IMR-90 (cell line): ENCODE measurements around the gene SDHB. TPM values are rescaled to one million over a fixed set of nuclear protein-coding genes. Genes with fewer than 3 reads are reported as not detected.

Experiments
- ATAC-seq: fragments of 200-7000 bp; cut with Tn5 transposase; 2 replicates; pipeline ENCODE4 v1.9.1; 2020; ENCODE audit warnings: low read depth, mild to moderate bottlenecking, moderate library complexity
- BruUV-seq: library from RNA; stranded (reverse); fragments of 400-500 nt; replicated peaks from 2 replicates; lab custom pipeline; 2021; lab: Mats Ljungman, UMichigan
- CTCF ChIA-PET: fragments of 300-600 bp; formaldehyde crosslinking; extraction: SDS; loops from one replicate; lab custom pipeline; 2021; ENCODE audit warnings: antibody characterized with exemption; lab: Yijun Ruan, JAX
- POLR2A ChIA-PET: fragments of 300-600 bp; sonication (Branson Sonifier 250); formaldehyde crosslinking; loops from one replicate; lab custom pipeline; 2022; ENCODE audit warnings: antibody characterized with exemption; ENCODE audit not compliant: unreplicated experiment; lab: Charles Lee
- DNase-seq: peaks from one replicate; pipeline ENCODE4 v3.0.0; 2013
- H2AFZ ChIP-seq: replicated peaks from 2 replicates; pipeline ENCODE3; 2013; ENCODE audit warnings: low read length, mild to moderate bottlenecking; ENCODE audit not compliant: poor library complexity
- H2AK5ac ChIP-seq: 2 replicates; pipeline ENCODE4 v1.6.1; 2013; ENCODE audit warnings: low read depth, low read length, inconsistent platforms
- H2AK9ac ChIP-seq: replicated peaks from 2 replicates; pipeline ENCODE3; 2013; ENCODE audit warnings: mild to moderate bottlenecking, low read depth, low read length, moderate library complexity; ENCODE audit not compliant: poor library complexity
- H2BK120ac ChIP-seq: 2 replicates; pipeline ENCODE4 v1.6.1; 2013; ENCODE audit warnings: low read depth, low read length, inconsistent platforms
- H2BK15ac ChIP-seq: 3 replicates; pipeline ENCODE4 v1.6.1; 2013; ENCODE audit warnings: low read depth, low read length, inconsistent platforms
- H2BK20ac ChIP-seq: 2 replicates; pipeline ENCODE4 v1.6.1; 2013; ENCODE audit warnings: low read depth, mild to moderate bottlenecking, inconsistent platforms, low read length, moderate library complexity
- H2BK5ac ChIP-seq: 2 replicates; pipeline ENCODE4 v1.6.1; 2013; ENCODE audit warnings: mild to moderate bottlenecking, low read depth, low read length, inconsistent platforms; ENCODE audit not compliant: poor library complexity, severe bottlenecking
- H3K14ac ChIP-seq: replicated peaks from 2 replicates; pipeline ENCODE4 v1.6.1; 2013; ENCODE audit warnings: low read depth, low read length, inconsistent platforms
- H3K18ac ChIP-seq: 2 replicates; pipeline ENCODE4 v1.6.1; 2013; ENCODE audit warnings: low read depth, low read length, control low read depth
- H3K23ac ChIP-seq: 2 replicates; pipeline ENCODE4 v1.6.1; 2013; ENCODE audit warnings: low read depth, low read length, inconsistent platforms
- H3K27ac ChIP-seq: 2 replicates; pipeline ENCODE4 v1.5.1; 2013; ENCODE audit warnings: mild to moderate bottlenecking, control low read depth, low read length; ENCODE audit not compliant: insufficient read depth
- H3K27me3 ChIP-seq: 2 replicates; pipeline ENCODE4 v1.6.1; 2013; ENCODE audit warnings: low read length; ENCODE audit not compliant: control insufficient read depth, insufficient read depth
- H3K36me3 ChIP-seq: 2 replicates; pipeline ENCODE4 v1.6.1; 2013; ENCODE audit warnings: low read length, mixed read lengths; ENCODE audit not compliant: control insufficient read depth, insufficient read depth
- H3K4ac ChIP-seq: 2 replicates; pipeline ENCODE4 v1.6.1; 2013; ENCODE audit warnings: low read depth, low read length, inconsistent platforms
- H3K4me1 ChIP-seq: 2 replicates; pipeline ENCODE4 v1.6.1; 2013; ENCODE audit warnings: low read length, mixed read lengths; ENCODE audit not compliant: control insufficient read depth, insufficient read depth
- H3K4me2 ChIP-seq: 2 replicates; pipeline ENCODE4 v1.6.1; 2013; ENCODE audit warnings: low read depth, mild to moderate bottlenecking, control low read depth, low read length, moderate library complexity
- H3K4me3 ChIP-seq: 2 replicates; pipeline ENCODE4 v1.5.1; 2013; ENCODE audit warnings: low read depth, mild to moderate bottlenecking, control low read depth, low read length, moderate library complexity; ENCODE audit not compliant: insufficient read depth
- H3K56ac ChIP-seq: 2 replicates; pipeline ENCODE4 v1.6.1; 2013; ENCODE audit warnings: low read length, inconsistent platforms; ENCODE audit not compliant: insufficient read depth; ENCODE audit errors: extremely low read depth
- H3K79me1 ChIP-seq, 2 experiments: 2 replicates each; pipeline ENCODE4 v1.6.1; 2013; ENCODE audit warnings: low read length in 2 of 2, inconsistent platforms in 1 of 2, low read depth in 1 of 2
- H3K9ac ChIP-seq: 2 replicates; pipeline ENCODE4 v1.6.1; 2013; ENCODE audit warnings: low read depth, low read length, control low read depth
- H3K9me1 ChIP-seq: 2 replicates; pipeline ENCODE4 v1.6.1; 2013; ENCODE audit warnings: low read length, inconsistent platforms; ENCODE audit not compliant: insufficient read depth
- H3K9me3 ChIP-seq: 2 replicates; pipeline ENCODE4 v1.6.1; 2013; ENCODE audit warnings: low read length; ENCODE audit not compliant: control insufficient read depth, insufficient read depth
- H4K20me1 ChIP-seq: 2 replicates; pipeline ENCODE4 v1.6.1; 2013; ENCODE audit warnings: low read length, inconsistent platforms; ENCODE audit not compliant: insufficient read depth
- H4K5ac ChIP-seq: 2 replicates; pipeline ENCODE4 v1.6.1; 2013; ENCODE audit warnings: mild to moderate bottlenecking, low read depth, low read length, control low read depth
- H4K8ac ChIP-seq, 2 experiments: 2 replicates each; pipeline ENCODE4 v1.6.1; 2013; ENCODE audit warnings: low read depth in 2 of 2, low read length in 2 of 2, control low read depth in 1 of 2, inconsistent platforms in 1 of 2
- H4K91ac ChIP-seq: 2 replicates; pipeline ENCODE4 v1.6.1; 2013; ENCODE audit warnings: low read depth, low read length, inconsistent platforms; ENCODE audit not compliant: insufficient read depth
- BHLHE40 ChIP-seq: fragments of 150-350 bp; IDR thresholded peaks from 2 replicates; pipeline ENCODE4 v1.6.1; 2016; ENCODE audit warnings: mild to moderate bottlenecking, low read depth, low read length
- CEBPB ChIP-seq: IDR thresholded peaks from 2 replicates; pipeline ENCODE4 v1.6.1; 2012; ENCODE audit warnings: low read depth, low read length, improper control_type of control experiment
- CHD1 ChIP-seq: IDR thresholded peaks from 2 replicates; pipeline ENCODE4 v1.6.1; 2012; ENCODE audit warnings: low read depth, low read length, improper control_type of control experiment
- CTCF ChIP-seq: conservative IDR thresholded peaks from 2 replicates; pipeline ENCODE4 v1.5.1; 2012; ENCODE audit warnings: mild to moderate bottlenecking, low read depth, low read length, improper control_type of control experiment
- ELK1 ChIP-seq: fragments of 150-350 bp; IDR thresholded peaks from 2 replicates; pipeline ENCODE4 v1.6.1; 2016; ENCODE audit warnings: low read depth, mild to moderate bottlenecking, low read length, moderate library complexity, borderline replicate concordance
- FOS ChIP-seq: fragments of 150-350 bp; IDR thresholded peaks from 2 replicates; pipeline ENCODE4 v1.6.1; 2016; ENCODE audit warnings: low read depth, low read length
- MAFK ChIP-seq: IDR thresholded peaks from 2 replicates; pipeline ENCODE4 v1.6.1; 2012; ENCODE audit warnings: low read depth, low read length, improper control_type of control experiment
- MAZ ChIP-seq: IDR thresholded peaks from 2 replicates; pipeline ENCODE4 v1.6.1; 2012; ENCODE audit warnings: low read depth, mild to moderate bottlenecking, low read length, improper control_type of control experiment, moderate library complexity, borderline replicate concordance
- MXI1 ChIP-seq: IDR thresholded peaks from 2 replicates; pipeline ENCODE4 v1.6.1; 2012; ENCODE audit warnings: low read depth, mild to moderate bottlenecking, low read length, moderate library complexity, borderline replicate concordance
- NFE2L2 ChIP-seq: fragments of 150-350 bp; IDR thresholded peaks from 2 replicates; pipeline ENCODE4 v1.6.1; 2016; ENCODE audit warnings: low read depth, mild to moderate bottlenecking, low read length
- POLR2A ChIP-seq: IDR thresholded peaks from 2 replicates; pipeline ENCODE4 v1.6.1; 2012; ENCODE audit warnings: mild to moderate bottlenecking, low read depth, low read length
- RAD21 ChIP-seq: IDR thresholded peaks from 2 replicates; pipeline ENCODE4 v1.6.1; 2012; ENCODE audit warnings: low read length, improper control_type of control experiment
- RCOR1 ChIP-seq: IDR thresholded peaks from 2 replicates; pipeline ENCODE4 v1.6.1; 2012; ENCODE audit warnings: mild to moderate bottlenecking, low read length, improper control_type of control experiment; ENCODE audit not compliant: insufficient replicate concordance
- RFX5 ChIP-seq: IDR thresholded peaks from 2 replicates; pipeline ENCODE4 v1.8.0; 2012; ENCODE audit warnings: low read depth, mild to moderate bottlenecking, low read length, moderate library complexity
- SMC3 ChIP-seq: fragments of 150-350 bp; IDR thresholded peaks from 2 replicates; pipeline ENCODE4 v1.6.1; 2016; ENCODE audit warnings: low read depth, mild to moderate bottlenecking, antibody characterized with exemption, low read length, moderate library complexity
- USF2 ChIP-seq: fragments of 150-350 bp; IDR thresholded peaks from 2 replicates; pipeline ENCODE4 v1.6.1; 2017; ENCODE audit warnings: mild to moderate bottlenecking, antibody characterized with exemption, low read length, low read depth
- WGBS, 2 experiments: methylation state at CpG; one replicate each; pipeline versions ENCODE4 v1.1.5 to v1.1.7; 2013; ENCODE audit warnings: missing lambda C conversion rate in 2 of 2; ENCODE audit not compliant: insufficient read length in 1 of 2; ENCODE audit errors: extremely low coverage in 2 of 2; 5-methylcytosine and 5-hydroxymethylcytosine counted together
- dilution Hi-C: fragments of 300-500 bp; cut with HindIII; formaldehyde crosslinking; loops from one replicate; pipeline ENCODE4 v1.14.3; 2018; ENCODE audit warnings: low sequenced_read_pairs; ENCODE audit not compliant: unreplicated experiment
- in situ Hi-C: fragments of 300-500 bp; cut with MboI; formaldehyde crosslinking; loops from 3 replicates; pipeline ENCODE4 v1.14.3; 2019; ENCODE audit warnings: low sequenced_read_pairs, inconsistent platforms, mixed read lengths
- intact Hi-C: fragments of 100-400 bp; cut with micrococcal nuclease; formaldehyde crosslinking; loops from 2 replicates; pipeline ENCODE4 v1.10.0; 2022
- polyA plus RNA-seq, 3 experiments: library from polyadenylated mRNA; depleted of rRNA; stranded (reverse); fragments of >200 nt; gene quantifications; 2 replicates each; pipeline ENCODE4 v1.2.3, GENCODE V29; 2012; ENCODE audit warnings: low replicate concordance in 1 of 3
- total RNA-seq: library from RNA; depleted of rRNA; stranded (reverse); fragments of >200 nt; gene quantifications from 2 replicates; pipeline ENCODE4 v1.2.3, GENCODE V29; 2012

The SDHB gene
- total and polyA plus RNA-seq, 2 of the 4 experiments (the other 2 are of a cell fraction): 122 to 206 TPM

GRCh38 chr1:17024721-17025120, 29.1 kb downstream of the SDHB start:
- no peaks in the 10 kb centered on the region; a peak in 1 of 4 replicates for H3K79me1 ChIP-seq
- in situ Hi-C loops: loop anchor here (25.0 kb wide), 1 partner anchor 412 kb away; the partner anchor contains the start of gene NBPF1

More at GRCh38 chr1:17024721-17025120, 29.1 kb downstream of the SDHB start:
- Histone ChIP-seq H3K4ac (no peak overlapping the region), H4K5ac (no peak overlapping the region), H3K9ac (no peak overlapping the region), H4K91ac (no peak overlapping the region), H3K4me3 (no peak overlapping the region), H3K27ac (no peak overlapping the region), H3K23ac (no peak overlapping the region), H3K18ac (no peak overlapping the region), H2BK5ac (no peak overlapping the region), H2BK120ac (no peak overlapping the region), H3K14ac (no peak overlapping the region), H4K8ac (no peak overlapping the region), H3K9me3 (no peaks in the 10 kb centered on the region), H2BK20ac (no peak overlapping the region), H3K4me1 (no peaks in the 10 kb centered on the region), H3K27me3 (no peaks in the 10 kb centered on the region), H3K9me1 (no peaks in the 10 kb centered on the region), H3K56ac (no peak overlapping the region), H2AK5ac (no peak overlapping the region), H3K4me2 (no peak overlapping the region), H2AK9ac (no peak overlapping the region), H2AFZ (no peak overlapping the region), H3K36me3 (peaks cover 70% of the 10 kb centered on the region), H2BK15ac (no peak overlapping the region), H4K20me1 (no peaks in the 10 kb centered on the region)
- no TSS peak for BruUV-seq
- ChIA-PET POLR2A (no interaction called here), CTCF (no interaction called here)
- no peak for ATAC-seq
- TF ChIP-seq MAZ (no peak), ELK1 (no peak), NFE2L2 (no peak), CEBPB (no peak), MAFK (no peak), USF2 (no peak), SMC3 (no peak), RFX5 (no peak), BHLHE40 (no peak), POLR2A (no peak), CTCF (no peak), FOS (no peak), RAD21 (no peak), CHD1 (no peak), RCOR1 (no peak), MXI1 (no peak)
- dilution Hi-C loops: no loop called here
- DNase-seq: no peak
- WGBS, 2 experiments: no CpG with 5 or more reads among the region's 1 CpG
- intact Hi-C loops: no loop called here
